ENCODE measurements around the gene LLGL1. TPM values are rescaled to one million over a fixed set of nuclear protein-coding genes. Genes with fewer than 3 reads are reported as not detected.

The LLGL1 gene
- total RNA-seq, 4 donors from 2014 or later: 7.5 to 19.0 (median 15.4) TPM

GRCh38 chr17:18194394-18194793 lies 31.0 kb upstream of the LLGL1 start:
- DNase-seq: no peak
- TF ChIP-seq CTCF (IDR thresholded peaks at IDR 0.05): no peak
- TF ChIP-seq POLR2A (IDR thresholded peaks at IDR 0.05): no peak
- Histone ChIP-seq H3K27ac (no peak overlapping the region), H3K4me3 (no peak overlapping the region), H3K9me3 (no peaks in the 10 kb centered on the region), H3K27me3 (no peaks in the 10 kb centered on the region), H3K4me1 (peaks cover 0 to 44% (median 7%) of the 10 kb centered on the region in 4 donors), H3K36me3 (peaks cover 0 to 63% (median 0%) of the 10 kb centered on the region in 3 donors)

- no peak for DNase-seq
- H3K4me3 ChIP-seq: no peak overlapping the region
- TF ChIP-seq CTCF (IDR thresholded peaks at IDR 0.05) (no peak), POLR2A (IDR thresholded peaks at IDR 0.05) (no peak)
- peaks cover 0 to 40% (median 7%) of the 10 kb centered on the region in 4 donors for H3K4me1 ChIP-seq
- H3K27me3 ChIP-seq: no peaks in the 10 kb centered on the region
- peaks cover 0 to 66% (median 0%) of the 10 kb centered on the region in 3 donors for H3K36me3 ChIP-seq
- no peak overlapping the region for H3K27ac ChIP-seq
- no peaks in the 10 kb centered on the region for H3K9me3 ChIP-seq
Observed at GRCh38 chr17:18194804-18195203, 30.6 kb upstream of the LLGL1 start.

- TF ChIP-seq POLR2A (IDR thresholded peaks at IDR 0.05) (no peak), CTCF (IDR thresholded peaks at IDR 0.05) (no peak)
- Histone ChIP-seq H3K9me3 (no peaks in the 10 kb centered on the region), H3K36me3 (peaks cover 0 to 68% (median 0%) of the 10 kb centered on the region in 3 donors), H3K27me3 (no peaks in the 10 kb centered on the region), H3K4me1 (peaks cover 0 to 35% (median 7%) of the 10 kb centered on the region in 4 donors), H3K27ac (no peak overlapping the region), H3K4me3 (no peak overlapping the region)
- no peak for DNase-seq
Observed at GRCh38 chr17:18195246-18195645, 30.2 kb upstream of the LLGL1 start.

GRCh38 chr17:18197535-18198194 lies 27.8 kb upstream of the LLGL1 start:
- H3K36me3 ChIP-seq: peaks cover 0 to 68% (median 0%) of the 10 kb centered on the region in 3 donors
- no peaks in the 10 kb centered on the region for H3K9me3 ChIP-seq
- TF ChIP-seq CTCF (IDR thresholded peaks at IDR 0.05) (no peak), POLR2A (IDR thresholded peaks at IDR 0.05) (no peak)
- no peak for DNase-seq
- no peak overlapping the region for H3K27ac ChIP-seq
- no peaks in the 10 kb centered on the region for H3K27me3 ChIP-seq
- no peak overlapping the region for H3K4me3 ChIP-seq
- peaks cover 0 to 15% (median 0%) of the 10 kb centered on the region in 4 donors for H3K4me1 ChIP-seq

GRCh38 chr17:18198530-18198929 lies 26.9 kb upstream of the LLGL1 start:
- no peak overlapping the region for H3K4me3 ChIP-seq
- DNase-seq: no peak
- H3K27ac ChIP-seq: no peak overlapping the region
- peaks cover 0 to 15% (median 0%) of the 10 kb centered on the region in 4 donors for H3K4me1 ChIP-seq
- H3K27me3 ChIP-seq: no peaks in the 10 kb centered on the region
- peaks cover 0 to 64% (median 0%) of the 10 kb centered on the region in 3 donors for H3K36me3 ChIP-seq
- TF ChIP-seq POLR2A (IDR thresholded peaks at IDR 0.05): no peak
- no peak for TF ChIP-seq CTCF (IDR thresholded peaks at IDR 0.05)
- no peaks in the 10 kb centered on the region for H3K9me3 ChIP-seq
